ENCODE results near the gene PNPLA1.
A peak's percentile ranks its signal among the peaks of the same experiment; 100 is the strongest.
"Not testable (repeated sequence)": the region's sequence is repeated elsewhere in the genome, so short reads cannot be mapped to it uniquely, and the experiment has no call there.

Gene PNPLA1

DNA sequence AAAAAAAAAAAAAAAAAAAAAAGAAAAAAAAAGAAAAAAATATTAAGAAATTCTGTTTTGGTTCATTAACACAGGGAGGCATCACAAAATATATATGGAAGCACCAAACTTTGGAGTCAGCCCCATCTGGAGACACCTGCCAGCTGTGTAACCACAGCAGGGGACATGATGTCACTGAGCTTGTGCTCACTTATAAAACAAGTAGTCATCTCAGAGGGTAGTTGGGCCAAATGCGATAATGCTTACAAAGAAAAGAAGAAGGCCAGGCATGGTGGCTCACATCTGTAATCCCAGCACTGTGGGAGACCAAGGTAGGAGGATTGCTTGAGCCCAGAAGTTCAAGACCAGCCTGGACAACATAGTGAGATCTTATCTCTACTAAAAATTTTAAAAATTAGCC is 68.0 kb downstream of the PNPLA1 start:
- DNase-seq = no peak

GRCh38 chr6:36338223-36338622 is 68.4 kb downstream of the PNPLA1 start:
- not testable (repeated sequence) for DNase-seq

DNA sequence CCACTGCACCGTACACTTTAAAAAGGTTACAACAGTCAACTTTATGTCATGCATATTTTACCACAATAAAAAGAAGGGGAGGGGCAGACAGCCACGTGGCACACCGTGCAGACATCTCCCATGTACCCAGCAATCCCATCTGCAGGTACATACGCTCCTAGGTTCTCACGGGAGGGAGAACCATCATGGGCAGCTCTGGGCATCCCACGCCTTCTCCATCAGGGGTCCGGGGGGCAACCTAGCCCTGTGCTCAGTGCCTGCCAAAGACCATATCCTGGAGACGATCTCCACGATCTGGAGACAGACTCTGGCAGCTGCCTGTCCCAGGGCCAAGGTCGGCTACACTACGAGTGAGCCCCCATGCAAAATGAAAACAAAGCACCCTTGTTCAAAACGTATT is 69.3 kb downstream of the PNPLA1 start:
- DNase-seq = no peak

GRCh38 chr6:36340306-36340617 is 70.4 kb downstream of the PNPLA1 start:
- DNase-seq = no peak

- DNase-seq = peak; percentile 81
Measured at GRCh38 chr6:36340618-36341454, 71.0 kb downstream of the PNPLA1 start.

GRCh38 chr6:36343109-36343680 is 73.3 kb downstream of the PNPLA1 start:
- no peak for DNase-seq

GRCh38 chr6:36345681-36346466 is 76.0 kb downstream of the PNPLA1 start:
- DNase-seq = no peak

DNA sequence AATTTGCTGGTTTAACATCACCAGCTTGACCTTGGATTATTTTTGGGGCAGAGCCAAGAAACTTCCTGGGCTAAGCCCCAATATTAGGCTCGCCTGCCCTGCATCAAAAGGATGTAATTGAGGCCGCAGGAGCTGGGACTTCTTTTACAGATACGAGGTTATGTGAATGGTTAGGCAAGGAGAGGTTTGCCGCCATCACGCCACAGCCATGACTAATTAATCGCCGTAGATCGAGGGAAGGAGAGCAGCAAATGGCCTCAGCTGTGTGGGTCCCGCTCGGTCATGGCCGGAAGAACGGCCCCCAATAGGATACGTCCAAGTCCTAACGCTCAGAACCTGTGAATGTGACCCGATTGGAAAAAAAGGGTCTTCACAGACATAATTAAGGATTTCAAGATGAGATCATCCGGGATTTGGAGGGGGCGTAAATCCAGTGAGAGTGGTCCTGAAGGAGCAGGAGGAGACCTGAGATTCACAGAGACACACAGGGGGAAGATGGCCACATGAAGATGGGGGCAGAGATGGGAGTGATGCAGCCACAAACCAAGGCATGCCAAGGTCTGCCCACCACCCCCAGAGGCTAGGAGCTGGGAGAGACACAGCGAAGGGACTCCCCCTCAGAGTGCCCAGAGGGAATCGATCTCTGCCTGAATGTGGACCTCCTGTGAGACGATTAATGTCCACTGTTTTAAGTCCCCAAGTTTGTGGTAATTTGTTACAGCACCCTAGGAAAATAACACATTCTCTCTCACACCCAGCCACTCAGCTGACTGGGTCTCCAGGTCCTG is 76.8 kb downstream of the PNPLA1 start:
- DNase-seq = no peak

- DNase-seq = no peak
Measured at GRCh38 chr6:36347621-36348020, 77.8 kb downstream of the PNPLA1 start.

GRCh38 chr6:36349240-36349639 is 79.4 kb downstream of the PNPLA1 start:
- peak; percentile 48 for DNase-seq

DNA sequence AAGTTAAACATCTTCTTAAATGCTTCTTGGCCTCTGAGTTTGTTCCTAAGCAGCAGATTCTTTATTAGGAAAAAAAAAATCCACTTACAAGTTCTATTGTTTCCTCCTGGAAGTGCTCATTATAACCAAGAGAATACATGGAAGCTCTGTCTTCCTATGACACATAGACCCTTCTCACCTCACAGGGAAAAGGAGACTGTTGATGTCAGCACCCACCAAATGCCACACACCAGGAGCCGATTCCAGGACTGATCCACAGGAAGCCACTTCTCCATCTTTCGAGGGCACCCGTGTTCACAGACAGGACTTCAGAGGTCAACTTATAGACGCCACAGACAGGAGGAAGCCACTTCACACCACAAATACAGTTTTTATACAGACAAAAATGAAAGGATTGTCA is 80.2 kb downstream of the PNPLA1 start:
- DNase-seq = no peak

- no peak for DNase-seq
Measured at GRCh38 chr6:36350681-36351571, 81.1 kb downstream of the PNPLA1 start.

GRCh38 chr6:36352477-36353157 is 82.8 kb downstream of the PNPLA1 start:
- no peak for DNase-seq

GRCh38 chr6:36353411-36353915 is 83.6 kb downstream of the PNPLA1 start:
- DNase-seq = no peak

DNA sequence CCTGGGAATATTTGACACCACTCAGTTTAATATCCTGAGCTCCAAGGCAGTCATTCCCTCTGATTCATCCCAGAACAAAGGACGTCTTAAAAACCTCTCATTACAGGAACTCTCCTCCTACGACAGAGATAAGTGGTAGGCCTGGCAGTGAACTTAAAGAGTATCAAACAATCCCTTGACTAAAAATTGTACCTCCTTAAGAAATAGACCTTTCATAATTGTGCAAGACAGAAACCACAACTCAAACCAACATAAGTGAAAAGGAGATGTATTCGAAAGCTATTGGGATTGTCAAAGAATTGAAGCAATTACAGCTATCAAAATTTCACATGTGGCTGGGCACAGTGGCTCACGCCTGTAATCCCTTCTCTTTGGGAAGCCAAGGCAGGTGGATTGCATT is 86.0 kb downstream of the PNPLA1 start:
- no peak for DNase-seq

DNA sequence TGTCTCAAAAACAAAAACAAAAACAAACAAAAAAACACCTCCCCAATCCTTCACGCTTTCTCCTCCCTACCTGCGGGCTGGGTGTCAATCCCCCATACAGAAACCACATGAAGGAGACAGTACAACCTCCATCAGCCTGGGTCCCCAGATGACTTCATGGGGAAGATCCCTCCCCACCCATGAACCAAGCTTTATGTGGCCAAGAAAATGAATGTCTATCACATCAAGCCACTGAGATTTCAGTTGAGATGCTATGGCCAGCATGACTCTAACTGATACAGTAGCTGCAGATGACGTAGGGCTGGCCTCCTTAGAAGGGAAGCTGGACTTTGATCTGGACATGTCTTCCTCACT is 88.0 kb downstream of the PNPLA1 start:
- no peak for DNase-seq
